Nephron progenitor cell (in vitro differentiated cells): Measurements from ENCODE around the gene KCNMA1.

Experiments used
- DNase-seq: peaks from one replicate; pipeline ENCODE4 v3.0.0; 2021
- H3K27ac Mint-ChIP-seq: 2 replicates; pipeline ENCODE4 v1.8.0; 2021; ENCODE audit warnings: mild to moderate bottlenecking, moderate library complexity, mixed read lengths
- H3K27me3 Mint-ChIP-seq: 2 replicates; pipeline ENCODE4 v1.8.0; 2021; ENCODE audit warnings: mild to moderate bottlenecking, low read depth, mixed read lengths; ENCODE audit not compliant: poor library complexity
- H3K36me3 Mint-ChIP-seq: 2 replicates; pipeline ENCODE4 v1.8.0; 2021; ENCODE audit warnings: low read depth, mixed read lengths
- H3K4me1 Mint-ChIP-seq: 2 replicates; pipeline ENCODE4 v1.8.0; 2021; ENCODE audit warnings: mixed read lengths
- H3K4me3 Mint-ChIP-seq: 2 replicates; pipeline ENCODE4 v1.8.0; 2021; ENCODE audit warnings: mild to moderate bottlenecking, moderate library complexity, mixed read lengths
- H3K9me3 Mint-ChIP-seq: 2 replicates; pipeline ENCODE4 v1.8.0; 2021; ENCODE audit warnings: mild to moderate bottlenecking, moderate library complexity, mixed read lengths
- CTCF ChIP-seq: fragments of 200-600 bp; sonication (generic); IDR thresholded peaks from 2 replicates; pipeline ENCODE4 v1.5.0; 2021; ENCODE audit warnings: antibody characterized with exemption

KCNMA1 gene

GRCh38 chr10:76928565-76928964 lies 709.0 kb downstream of the KCNMA1 start:
- Mint-ChIP-seq H3K27ac (no peak overlapping the region), H3K4me3 (no peak overlapping the region), H3K27me3 (no peaks in the 10 kb centered on the region), H3K4me1 (peaks cover 24% of the 10 kb centered on the region), H3K9me3 (peaks cover 5% of the 10 kb centered on the region), H3K36me3 (no peaks in the 10 kb centered on the region)
- no peak for DNase-seq
- no peak for TF ChIP-seq CTCF

- no peaks in the 10 kb centered on the region for H3K27me3 Mint-ChIP-seq
- H3K9me3 Mint-ChIP-seq: peaks cover 5% of the 10 kb centered on the region
- DNase-seq: no peak
- no peaks in the 10 kb centered on the region for H3K36me3 Mint-ChIP-seq
- H3K4me3 Mint-ChIP-seq: no peak overlapping the region
- peaks cover 52% of the 10 kb centered on the region for H3K4me1 Mint-ChIP-seq
- TF ChIP-seq CTCF: no peak
- no peak overlapping the region for H3K27ac Mint-ChIP-seq
These were observed 711.8 kb downstream of the KCNMA1 start for GRCh38 chr10:76925636-76926405.

- no peak for TF ChIP-seq CTCF
- H3K4me1 Mint-ChIP-seq: peaks cover 48% of the 10 kb centered on the region
- H3K27me3 Mint-ChIP-seq: peaks cover 4% of the 10 kb centered on the region
- DNase-seq: no peak
- no peak overlapping the region for H3K4me3 Mint-ChIP-seq
- no peaks in the 10 kb centered on the region for H3K36me3 Mint-ChIP-seq
- H3K27ac Mint-ChIP-seq: no peak overlapping the region
- H3K9me3 Mint-ChIP-seq: no peaks in the 10 kb centered on the region
These were observed 714.9 kb downstream of the KCNMA1 start for GRCh38 chr10:76922666-76923065.

GRCh38 chr10:76921383-76922010 lies 716.1 kb downstream of the KCNMA1 start:
- TF ChIP-seq CTCF: no peak
- peaks cover 42% of the 10 kb centered on the region for H3K4me1 Mint-ChIP-seq
- no peaks in the 10 kb centered on the region for H3K9me3 Mint-ChIP-seq
- no peak for DNase-seq
- H3K4me3 Mint-ChIP-seq: no peak overlapping the region
- H3K36me3 Mint-ChIP-seq: no peaks in the 10 kb centered on the region
- H3K27me3 Mint-ChIP-seq: peaks cover 7% of the 10 kb centered on the region
- no peak overlapping the region for H3K27ac Mint-ChIP-seq

GRCh38 chr10:76920581-76920980 lies 717.0 kb downstream of the KCNMA1 start:
- no peak for DNase-seq
- no peaks in the 10 kb centered on the region for H3K9me3 Mint-ChIP-seq
- no peak overlapping the region for H3K4me3 Mint-ChIP-seq
- peaks cover 41% of the 10 kb centered on the region for H3K4me1 Mint-ChIP-seq
- TF ChIP-seq CTCF: no peak
- peaks cover 7% of the 10 kb centered on the region for H3K27me3 Mint-ChIP-seq
- H3K36me3 Mint-ChIP-seq: no peaks in the 10 kb centered on the region
- H3K27ac Mint-ChIP-seq: no peak overlapping the region

GRCh38 chr10:76918106-76918505 lies 719.5 kb downstream of the KCNMA1 start:
- Mint-ChIP-seq H3K36me3 (no peaks in the 10 kb centered on the region), H3K4me3 (no peak overlapping the region), H3K4me1 (peaks cover 28% of the 10 kb centered on the region), H3K9me3 (no peaks in the 10 kb centered on the region), H3K27ac (no peak overlapping the region), H3K27me3 (peaks cover 10% of the 10 kb centered on the region)
- DNase-seq: no peak
- no peak for TF ChIP-seq CTCF
